ENCODE results near the gene CDCA7.
"Not testable (repeated sequence)": the region's sequence is repeated elsewhere in the genome, so short reads cannot be mapped to it uniquely, and the experiment has no call there.

CDCA7 gene

DNA sequence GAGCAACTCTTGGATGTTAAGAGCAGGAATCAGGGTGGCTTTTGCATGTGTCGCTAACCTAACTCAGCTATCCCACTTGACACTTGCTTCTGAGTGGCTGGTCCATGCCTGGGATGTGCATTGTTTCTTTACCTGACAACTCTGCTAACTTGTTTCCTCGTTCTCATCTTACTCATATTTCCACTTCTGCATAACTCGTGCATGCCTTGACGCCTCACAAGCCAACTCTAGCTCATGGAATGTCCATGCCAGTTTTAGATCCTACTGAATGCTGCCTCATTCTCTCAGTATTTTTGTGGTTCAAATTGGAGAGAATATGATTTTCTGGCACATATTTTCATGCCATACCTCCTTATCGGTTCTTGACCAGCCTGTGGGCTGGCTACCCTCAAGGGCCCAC lies 52.5 kb downstream of the CDCA7 start:
- Histone ChIP-seq H3K36me3 (ENCODE audit: control insufficient read depth in 1 of 2, insufficient read depth in 2 of 2, low read length in 2 of 2) (no peaks in the 10 kb centered on the region), H3K27me3 (ENCODE audit: low read depth, low read length) (no peaks in the 10 kb centered on the region), H3K9me3 (ENCODE audit: control insufficient read depth in 1 of 2, low read length in 2 of 2) (no peaks in the 10 kb centered on the region), H3K27ac (ENCODE audit: low read length) (no peak overlapping the region), H3K4me3 (ENCODE audit: low read depth in 1 of 2, low read length in 2 of 2) (no peak overlapping the region), H3K4me1 (ENCODE audit: control insufficient read depth in 1 of 2, insufficient read depth in 2 of 2, low read length in 2 of 2) (no peaks in the 10 kb centered on the region)

DNA sequence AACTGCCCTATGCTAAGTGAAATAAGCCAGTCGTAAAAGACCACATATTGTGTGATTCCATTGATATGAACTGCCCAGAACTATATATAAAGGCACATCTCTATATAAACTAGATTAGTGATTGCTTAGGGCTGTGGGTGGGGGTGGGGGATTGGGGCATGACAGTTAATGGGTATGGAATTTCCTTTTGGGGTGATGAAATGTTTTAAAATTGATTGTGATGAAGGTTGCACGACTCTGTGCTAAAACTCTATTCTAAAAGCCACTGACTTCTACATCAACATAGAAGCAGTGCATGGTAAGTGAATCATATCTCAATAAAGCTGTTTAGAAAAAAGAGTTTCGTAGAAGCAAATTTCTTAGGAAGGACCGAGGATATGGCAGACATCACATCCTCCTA lies 53.0 kb downstream of the CDCA7 start:
- Histone ChIP-seq H3K9me3 (ENCODE audit: control insufficient read depth in 1 of 2, low read length in 2 of 2) (no peaks in the 10 kb centered on the region), H3K4me3 (ENCODE audit: low read depth in 1 of 2, low read length in 2 of 2) (no peak overlapping the region), H3K36me3 (ENCODE audit: control insufficient read depth in 1 of 2, insufficient read depth in 2 of 2, low read length in 2 of 2) (no peaks in the 10 kb centered on the region), H3K4me1 (ENCODE audit: control insufficient read depth in 1 of 2, insufficient read depth in 2 of 2, low read length in 2 of 2) (no peaks in the 10 kb centered on the region), H3K27ac (ENCODE audit: low read length) (no peak overlapping the region), H3K27me3 (ENCODE audit: low read depth, low read length) (no peaks in the 10 kb centered on the region)

DNA sequence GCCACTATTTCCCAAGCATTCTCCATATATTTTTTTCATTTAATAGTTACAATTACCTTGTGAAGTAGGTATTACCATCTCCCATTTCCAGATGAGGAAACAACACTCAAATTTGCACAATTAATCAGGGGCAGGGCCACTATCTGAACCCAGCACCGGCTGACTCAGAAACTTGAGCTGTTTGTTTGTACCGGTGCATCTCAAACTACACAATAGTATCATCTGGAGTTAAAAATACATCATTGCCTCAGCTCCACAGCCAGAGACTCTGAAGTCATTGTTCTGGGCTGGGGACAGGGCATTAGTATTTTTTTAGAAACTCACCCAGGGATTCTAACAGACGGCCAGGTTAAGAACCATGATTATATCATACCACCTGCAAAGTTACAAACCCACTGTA lies 55.9 kb downstream of the CDCA7 start:
- H3K9me3 ChIP-seq (ENCODE audit: control insufficient read depth in 1 of 2, low read length in 2 of 2): no peaks in the 10 kb centered on the region
- no peak overlapping the region for H3K27ac ChIP-seq (ENCODE audit: low read length)
- no peak overlapping the region for H3K4me3 ChIP-seq (ENCODE audit: low read depth in 1 of 2, low read length in 2 of 2)
- no peaks in the 10 kb centered on the region for H3K4me1 ChIP-seq (ENCODE audit: control insufficient read depth in 1 of 2, insufficient read depth in 2 of 2, low read length in 2 of 2)
- no peaks in the 10 kb centered on the region for H3K27me3 ChIP-seq (ENCODE audit: low read depth, low read length)
- H3K36me3 ChIP-seq (ENCODE audit: control insufficient read depth in 1 of 2, insufficient read depth in 2 of 2, low read length in 2 of 2): no peaks in the 10 kb centered on the region

DNA sequence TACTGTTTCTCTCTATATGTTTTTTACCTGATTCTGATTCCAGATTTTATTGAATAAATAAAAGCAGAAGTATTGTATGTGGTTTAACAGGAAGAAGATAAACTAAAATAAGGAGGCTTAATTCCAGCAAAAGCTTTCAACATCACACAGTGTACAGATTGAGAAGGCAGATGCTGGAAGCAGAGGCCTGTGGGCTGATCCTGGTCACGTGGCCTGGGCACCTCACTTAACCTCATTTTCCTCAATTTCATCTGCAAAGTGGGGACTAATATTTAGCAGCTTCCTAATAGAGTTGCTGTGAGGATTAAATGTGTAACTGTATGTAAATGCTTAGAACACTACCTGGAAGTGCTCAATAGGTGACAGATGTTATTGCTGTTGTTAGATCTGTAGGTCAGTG lies 58.0 kb downstream of the CDCA7 start:
- Histone ChIP-seq H3K4me3 (ENCODE audit: low read depth in 1 of 2, low read length in 2 of 2) (no peak overlapping the region), H3K27me3 (ENCODE audit: low read depth, low read length) (no peaks in the 10 kb centered on the region), H3K4me1 (ENCODE audit: control insufficient read depth in 1 of 2, insufficient read depth in 2 of 2, low read length in 2 of 2) (no peaks in the 10 kb centered on the region)

DNA sequence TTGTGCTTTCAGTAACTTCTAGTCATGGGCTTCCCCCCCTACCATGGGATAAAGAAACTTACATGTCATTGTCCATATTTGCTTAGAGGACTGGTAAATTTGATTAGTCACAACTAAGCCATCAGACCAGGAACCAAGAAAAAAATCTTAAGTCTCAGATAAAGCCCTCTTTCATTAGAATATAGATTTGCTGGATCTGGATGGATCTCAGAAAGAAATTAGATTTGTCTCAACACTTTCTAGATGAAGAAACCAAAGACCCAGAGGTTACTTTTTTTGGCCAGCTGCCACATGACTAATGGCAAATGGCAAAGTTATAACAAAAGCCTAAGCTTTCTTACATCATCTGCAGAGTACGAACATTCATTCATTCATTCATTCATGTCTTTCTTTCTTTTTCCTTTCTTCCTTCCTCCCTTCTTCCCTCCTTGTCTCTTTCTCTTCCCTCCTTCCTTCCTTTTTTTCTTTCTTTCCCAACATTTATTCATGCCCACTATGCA lies 60.2 kb downstream of the CDCA7 start:
- Histone ChIP-seq H3K27me3 (ENCODE audit: low read depth, low read length) (no peaks in the 10 kb centered on the region), H3K9me3 (ENCODE audit: control insufficient read depth in 1 of 2, low read length in 2 of 2) (no peaks in the 10 kb centered on the region), H3K4me1 (ENCODE audit: control insufficient read depth in 1 of 2, insufficient read depth in 2 of 2, low read length in 2 of 2) (no peaks in the 10 kb centered on the region), H3K27ac (ENCODE audit: low read length) (no peak overlapping the region), H3K36me3 (ENCODE audit: control insufficient read depth in 1 of 2, insufficient read depth in 2 of 2, low read length in 2 of 2) (no peaks in the 10 kb centered on the region), H3K4me3 (ENCODE audit: low read depth in 1 of 2, low read length in 2 of 2) (no peak overlapping the region)

More for the DNA sequence above, 58.0 kb downstream of the CDCA7 start:
- no peak overlapping the region for H3K27ac ChIP-seq (ENCODE audit: low read length)
- no peaks in the 10 kb centered on the region for H3K36me3 ChIP-seq (ENCODE audit: control insufficient read depth in 1 of 2, insufficient read depth in 2 of 2, low read length in 2 of 2)
- H3K9me3 ChIP-seq (ENCODE audit: control insufficient read depth in 1 of 2, low read length in 2 of 2): no peaks in the 10 kb centered on the region

DNA sequence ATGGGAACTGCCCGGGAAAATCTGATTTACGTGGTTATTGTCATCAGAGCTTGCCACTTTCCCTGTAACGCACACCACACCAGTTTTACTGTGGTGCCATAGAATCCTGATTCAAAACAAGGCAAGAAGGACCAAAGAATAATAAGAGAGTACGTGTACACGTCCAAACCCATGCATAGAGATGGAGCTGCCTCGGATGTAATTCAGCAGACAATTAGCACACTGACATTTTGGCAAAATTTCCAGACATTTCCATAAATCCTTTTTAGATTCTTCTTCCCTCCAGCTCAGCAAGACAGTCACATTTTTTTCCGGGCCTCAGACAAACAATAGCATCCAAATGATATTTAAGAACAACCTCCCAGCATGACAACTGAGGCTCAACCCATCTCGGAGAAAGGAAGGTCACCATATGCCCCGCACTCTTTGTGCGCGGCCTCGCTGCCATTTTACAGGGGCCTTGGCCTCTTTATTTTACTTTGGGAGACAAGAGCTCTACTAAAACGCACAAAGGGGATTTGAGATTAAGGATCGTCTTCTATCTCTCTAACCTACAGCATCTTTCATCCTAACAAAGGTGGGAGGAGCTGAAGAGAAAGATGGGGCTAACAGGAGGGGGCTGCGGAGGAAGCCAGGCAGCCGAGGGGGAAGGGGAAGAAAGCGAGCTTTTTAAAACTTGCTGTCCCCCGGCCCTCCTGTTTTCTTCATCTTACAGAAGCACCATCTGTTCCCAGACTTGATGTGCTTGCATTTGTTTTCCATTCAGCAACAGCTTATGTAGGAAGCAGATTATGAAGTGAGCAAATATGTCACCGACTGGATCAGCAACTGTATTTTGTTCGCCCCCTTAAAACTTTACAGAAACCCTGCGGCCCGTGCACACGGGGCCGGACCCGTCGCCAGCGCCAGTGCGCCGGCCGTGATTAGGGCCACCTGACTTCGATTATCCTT lies 61.0 kb downstream of the CDCA7 start:
- H3K4me3 ChIP-seq (ENCODE audit: low read depth in 1 of 2, low read length in 2 of 2): no peak overlapping the region
- no peaks in the 10 kb centered on the region for H3K36me3 ChIP-seq (ENCODE audit: control insufficient read depth in 1 of 2, insufficient read depth in 2 of 2, low read length in 2 of 2)
- H3K27ac ChIP-seq (ENCODE audit: low read length): no peak overlapping the region
- no peaks in the 10 kb centered on the region for H3K4me1 ChIP-seq (ENCODE audit: control insufficient read depth in 1 of 2, insufficient read depth in 2 of 2, low read length in 2 of 2)
- no peaks in the 10 kb centered on the region for H3K9me3 ChIP-seq (ENCODE audit: control insufficient read depth in 1 of 2, low read length in 2 of 2)
- no peaks in the 10 kb centered on the region for H3K27me3 ChIP-seq (ENCODE audit: low read depth, low read length)

DNA sequence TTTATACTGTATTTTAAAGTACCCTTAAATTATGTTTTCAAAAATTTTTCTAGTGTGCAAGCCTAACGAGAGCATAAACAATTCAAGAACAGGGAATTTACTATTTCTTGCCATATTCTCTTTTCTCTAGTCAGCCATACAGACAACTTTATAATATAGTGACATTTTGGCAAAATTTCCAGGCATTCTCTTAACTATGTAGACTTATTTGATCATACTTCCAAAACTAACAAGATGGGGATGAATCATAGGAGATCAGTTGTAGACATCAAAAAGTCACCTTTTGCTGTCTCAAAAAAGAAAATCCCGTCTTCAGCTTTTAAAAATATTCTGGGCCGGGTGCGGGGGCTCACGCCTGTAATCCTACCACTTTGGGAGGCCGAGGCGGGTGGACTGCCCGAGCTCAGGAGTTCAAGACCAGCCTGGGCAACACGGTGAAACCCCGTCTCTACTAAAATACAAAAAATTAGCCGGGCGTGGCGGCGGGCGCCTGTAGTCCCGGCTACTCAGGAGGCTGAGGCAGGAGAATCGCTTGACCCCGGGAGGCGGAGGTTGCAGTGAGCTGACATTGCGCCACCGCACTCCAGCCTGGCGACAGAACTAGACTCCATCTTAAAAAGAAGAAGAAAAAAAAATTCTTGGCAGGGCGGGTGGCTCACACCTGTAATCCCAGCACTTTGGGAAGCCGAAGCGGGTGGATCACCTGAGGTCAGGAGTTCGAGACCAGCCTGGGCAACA lies 61.9 kb downstream of the CDCA7 start:
- H3K4me3 ChIP-seq (ENCODE audit: low read depth in 1 of 2, low read length in 2 of 2); H3K9me3 ChIP-seq (ENCODE audit: control insufficient read depth in 1 of 2, low read length in 2 of 2); H3K27me3 ChIP-seq (ENCODE audit: low read depth, low read length); H3K4me1 ChIP-seq (ENCODE audit: control insufficient read depth in 1 of 2, insufficient read depth in 2 of 2, low read length in 2 of 2); H3K27ac ChIP-seq (ENCODE audit: low read length); H3K36me3 ChIP-seq (ENCODE audit: control insufficient read depth in 1 of 2, insufficient read depth in 2 of 2, low read length in 2 of 2): not testable (repeated sequence)

DNA sequence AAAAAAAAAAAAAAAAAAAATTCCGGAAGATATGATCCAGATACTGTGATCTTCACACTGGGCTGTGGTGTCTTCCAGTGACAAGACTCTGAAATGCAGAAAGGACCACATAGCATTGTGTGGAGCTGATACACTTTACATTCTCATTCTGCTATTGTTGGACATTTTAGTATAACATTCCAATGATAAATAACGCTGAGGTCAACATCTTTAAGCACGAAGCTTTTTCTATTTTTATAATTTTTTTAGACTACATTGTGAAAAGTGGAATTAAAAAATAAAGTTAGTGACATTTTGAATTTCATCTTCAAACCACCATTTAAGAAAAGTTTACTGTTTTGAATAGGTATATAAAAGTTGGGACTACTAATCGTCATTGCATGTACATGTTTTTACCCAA lies 62.7 kb downstream of the CDCA7 start:
- Histone ChIP-seq H3K36me3 (ENCODE audit: control insufficient read depth in 1 of 2, insufficient read depth in 2 of 2, low read length in 2 of 2) (no peaks in the 10 kb centered on the region), H3K27ac (ENCODE audit: low read length) (no peak overlapping the region), H3K4me1 (ENCODE audit: control insufficient read depth in 1 of 2, insufficient read depth in 2 of 2, low read length in 2 of 2) (no peaks in the 10 kb centered on the region), H3K27me3 (ENCODE audit: low read depth, low read length) (no peaks in the 10 kb centered on the region), H3K4me3 (ENCODE audit: low read depth in 1 of 2, low read length in 2 of 2) (no peak overlapping the region), H3K9me3 (ENCODE audit: control insufficient read depth in 1 of 2, low read length in 2 of 2) (no peaks in the 10 kb centered on the region)

DNA sequence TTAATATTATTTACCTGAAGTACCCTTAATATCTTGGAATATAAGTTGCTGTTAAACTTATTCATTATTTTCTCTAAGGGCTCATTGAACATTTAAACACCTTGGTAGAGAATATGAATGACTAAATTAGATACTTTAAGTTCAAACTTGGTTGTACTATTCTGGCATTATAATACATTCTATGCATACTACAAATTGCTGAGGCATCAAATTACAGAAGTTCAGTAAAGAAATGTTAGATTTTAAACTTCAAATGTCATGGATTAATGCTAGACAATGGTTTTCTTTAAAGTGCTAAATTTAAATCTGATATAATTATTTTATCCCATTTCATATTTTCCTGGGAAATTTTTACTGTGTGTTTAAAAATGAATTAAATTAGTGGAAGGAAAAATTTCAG lies 63.1 kb downstream of the CDCA7 start:
- Histone ChIP-seq H3K4me3 (ENCODE audit: low read depth in 1 of 2, low read length in 2 of 2) (no peak overlapping the region), H3K27me3 (ENCODE audit: low read depth, low read length) (no peaks in the 10 kb centered on the region), H3K36me3 (ENCODE audit: control insufficient read depth in 1 of 2, insufficient read depth in 2 of 2, low read length in 2 of 2) (no peaks in the 10 kb centered on the region), H3K9me3 (ENCODE audit: control insufficient read depth in 1 of 2, low read length in 2 of 2) (no peaks in the 10 kb centered on the region), H3K27ac (ENCODE audit: low read length) (no peak overlapping the region), H3K4me1 (ENCODE audit: control insufficient read depth in 1 of 2, insufficient read depth in 2 of 2, low read length in 2 of 2) (no peaks in the 10 kb centered on the region)
